Mucosa of stomach (tissue), 1 donor: Measurements from ENCODE around the gene TNNI3K.

Source experiments
- H3K27me3 ChIP-seq: one replicate; pipeline ENCODE4 v1.7.0; 2013; ENCODE audit warnings: mild to moderate bottlenecking, low read length; ENCODE audit not compliant: control insufficient read depth, insufficient read depth
- H3K36me3 ChIP-seq: one replicate; pipeline ENCODE4 v1.7.0; 2013; ENCODE audit warnings: low read length; ENCODE audit not compliant: control insufficient read depth, insufficient read depth
- H3K4me1 ChIP-seq: one replicate; pipeline ENCODE4 v1.7.0; 2013; ENCODE audit warnings: mild to moderate bottlenecking, low read length; ENCODE audit not compliant: control insufficient read depth, insufficient read depth
- H3K4me3 ChIP-seq: one replicate; pipeline ENCODE4 v1.7.0; 2013; ENCODE audit warnings: low read length
- H3K9ac ChIP-seq: one replicate; pipeline ENCODE4 v1.7.0; 2013; ENCODE audit warnings: mild to moderate bottlenecking, low read length, moderate library complexity
- H3K9me3 ChIP-seq: one replicate; pipeline ENCODE4 v1.7.0; 2013; ENCODE audit warnings: mild to moderate bottlenecking, low read length, moderate library complexity; ENCODE audit not compliant: control insufficient read depth
- donor health status: Pancreatic carcinoma.

Gene TNNI3K

GRCh38 chr1:74235153-74235552 lies at the start of gene TNNI3K:
TNNI3K (plus strand) TSS chr1:74235387; CDS start chr1:74235452, 65 bp downstream.
- Histone ChIP-seq H3K9me3 (no peaks in the 10 kb centered on the region), H3K4me3 (no peak within 1 kb of the TSS), H3K9ac (no peak within 1 kb of the TSS), H3K36me3 (no peaks in the 10 kb centered on the region), H3K27me3 (no peaks in the 10 kb centered on the region), H3K4me1 (no peaks in the 10 kb centered on the region)

DNA sequence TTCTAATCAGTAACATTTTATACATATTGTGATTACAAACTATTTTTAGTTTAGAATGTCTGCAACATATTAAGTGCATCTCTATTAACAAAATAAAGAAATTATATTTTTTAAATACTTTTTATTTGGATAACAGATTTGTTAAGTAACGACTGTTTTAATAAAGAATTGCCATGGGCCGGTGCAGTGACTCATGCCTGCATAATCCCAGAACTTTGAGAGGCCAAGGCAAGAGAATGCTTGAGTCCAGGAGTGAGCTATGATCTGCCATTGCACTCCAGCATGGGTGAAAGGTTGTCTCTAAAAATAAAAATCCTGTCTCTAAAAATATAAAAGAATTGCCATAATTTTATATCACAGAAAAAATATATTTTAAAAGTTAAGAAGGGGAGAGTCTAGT lies 41.3 kb upstream of the TNNI3K start:
- Histone ChIP-seq H3K36me3 (no peaks in the 10 kb centered on the region), H3K4me1 (no peaks in the 10 kb centered on the region), H3K27me3 (no peaks in the 10 kb centered on the region), H3K9me3 (no peaks in the 10 kb centered on the region), H3K9ac (no peak overlapping the region), H3K4me3 (no peak overlapping the region)

DNA sequence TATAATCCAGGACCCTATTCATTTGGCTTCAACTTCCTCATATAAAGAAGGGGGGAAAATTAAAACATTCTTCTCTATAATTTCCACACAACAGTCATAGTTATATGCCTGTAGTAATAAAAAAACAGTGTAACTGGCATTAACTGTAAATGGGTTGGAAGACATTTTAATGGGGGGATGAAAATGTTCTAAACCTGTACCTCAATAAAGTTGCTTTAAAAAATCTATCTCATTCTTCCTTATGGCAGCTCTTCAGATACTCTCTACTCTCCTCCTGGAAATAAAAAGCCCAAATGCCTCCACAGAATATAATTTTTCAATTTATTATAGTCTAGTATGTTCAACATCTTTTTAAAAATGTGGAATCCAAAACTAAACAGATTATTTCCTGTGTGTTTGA lies 39.8 kb upstream of the TNNI3K start:
- Histone ChIP-seq H3K4me3 (no peak overlapping the region), H3K36me3 (no peaks in the 10 kb centered on the region), H3K4me1 (no peaks in the 10 kb centered on the region), H3K27me3 (no peaks in the 10 kb centered on the region), H3K9me3 (no peaks in the 10 kb centered on the region), H3K9ac (no peak overlapping the region)

GRCh38 chr1:74197255-74197654 lies 37.9 kb upstream of the TNNI3K start:
- Histone ChIP-seq H3K27me3 (no peaks in the 10 kb centered on the region), H3K9ac (peak overlapping the region; percentile 91)

GRCh38 chr1:74197657-74198552 lies 37.3 kb upstream of the TNNI3K start, which contains the start of the genes FPGT and LRRIQ3:
FPGT (plus strand) TSS chr1:74198242; CDS start chr1:74198279, 37 bp downstream.
LRRIQ3 (minus strand) TSS chr1:74198176; CDS start chr1:74183684, 14,492 bp downstream.
- Histone ChIP-seq H3K4me3 (peak within 1 kb of the TSS; percentile 89), H3K9me3 (no peaks in the 10 kb centered on the region), H3K27me3 (no peaks in the 10 kb centered on the region), H3K4me1 (no peaks in the 10 kb centered on the region), H3K9ac (peak within 1 kb of the TSS; percentile 91), H3K36me3 (no peaks in the 10 kb centered on the region)

More at GRCh38 chr1:74197255-74197654, 37.9 kb upstream of the TNNI3K start:
- H3K4me3 ChIP-seq, result peak overlapping the region; percentile 89
- H3K4me1 ChIP-seq, result no peaks in the 10 kb centered on the region
- H3K9me3 ChIP-seq, result no peaks in the 10 kb centered on the region
- no peaks in the 10 kb centered on the region for H3K36me3 ChIP-seq

GRCh38 chr1:74199504-74199903 lies 35.7 kb upstream of the TNNI3K start:
- Histone ChIP-seq H3K9me3 (no peaks in the 10 kb centered on the region), H3K4me3 (no peak overlapping the region), H3K4me1 (no peaks in the 10 kb centered on the region), H3K36me3 (no peaks in the 10 kb centered on the region), H3K27me3 (no peaks in the 10 kb centered on the region), H3K9ac (no peak overlapping the region)

DNA sequence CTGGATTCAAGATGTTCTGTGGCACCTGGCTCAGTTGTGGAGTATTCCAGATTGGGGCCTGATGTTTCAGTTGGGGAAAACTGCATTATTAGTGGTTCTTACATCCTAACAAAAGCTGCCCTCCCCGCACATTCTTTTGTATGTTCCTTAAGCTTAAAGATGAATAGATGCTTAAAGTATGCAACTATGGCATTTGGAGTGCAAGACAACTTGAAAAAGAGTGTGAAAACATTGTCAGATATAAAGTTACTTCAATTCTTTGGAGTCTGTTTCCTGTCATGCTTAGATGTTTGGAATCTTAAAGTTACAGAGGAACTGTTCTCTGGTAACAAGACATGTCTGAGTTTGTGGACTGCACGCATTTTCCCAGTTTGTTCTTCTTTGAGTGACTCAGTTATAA lies 29.9 kb upstream of the TNNI3K start:
- H3K4me3 ChIP-seq, result no peak overlapping the region
- H3K9me3 ChIP-seq, result no peaks in the 10 kb centered on the region
- no peak overlapping the region for H3K9ac ChIP-seq
- H3K27me3 ChIP-seq, result no peaks in the 10 kb centered on the region
- no peaks in the 10 kb centered on the region for H3K36me3 ChIP-seq
- H3K4me1 ChIP-seq, result no peaks in the 10 kb centered on the region

GRCh38 chr1:74215229-74215628 lies 20.0 kb upstream of the TNNI3K start:
- Histone ChIP-seq H3K27me3 (no peaks in the 10 kb centered on the region), H3K9ac (no peak overlapping the region), H3K9me3 (no peaks in the 10 kb centered on the region), H3K4me1 (no peaks in the 10 kb centered on the region), H3K36me3 (no peaks in the 10 kb centered on the region), H3K4me3 (no peak overlapping the region)

- H3K9me3 ChIP-seq, result no peaks in the 10 kb centered on the region
- peaks cover 17% of the 10 kb centered on the region for H3K4me1 ChIP-seq
- H3K9ac ChIP-seq, result no peak overlapping the region
- H3K4me3 ChIP-seq, result no peak overlapping the region
- no peaks in the 10 kb centered on the region for H3K36me3 ChIP-seq
- H3K27me3 ChIP-seq, result no peaks in the 10 kb centered on the region
Measured at GRCh38 chr1:74222701-74223100, 12.5 kb upstream of the TNNI3K start.

DNA sequence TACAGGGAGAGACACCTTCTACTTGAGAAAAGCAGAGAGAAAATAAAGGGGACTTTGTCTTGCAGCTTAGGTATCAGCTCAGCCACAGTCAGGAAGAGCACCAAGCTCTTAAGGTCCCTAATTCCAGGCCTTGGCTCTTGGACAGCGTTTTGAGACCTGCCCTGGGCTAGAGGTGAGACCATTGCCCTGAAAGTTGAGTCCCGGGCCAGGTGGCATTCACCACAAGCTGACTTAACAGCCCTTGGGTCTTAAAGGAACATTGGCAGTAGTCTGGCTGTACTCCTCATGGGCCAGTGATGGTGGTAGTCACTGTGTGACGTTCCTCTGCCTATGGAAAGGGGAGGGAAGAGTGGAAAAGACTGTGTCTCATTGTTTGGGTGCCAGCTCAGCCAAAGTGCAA lies 11.7 kb upstream of the TNNI3K start:
- no peaks in the 10 kb centered on the region for H3K9me3 ChIP-seq
- peaks cover 17% of the 10 kb centered on the region for H3K4me1 ChIP-seq
- H3K27me3 ChIP-seq, result no peaks in the 10 kb centered on the region
- H3K9ac ChIP-seq, result no peak overlapping the region
- H3K4me3 ChIP-seq, result no peak overlapping the region
- H3K36me3 ChIP-seq, result no peaks in the 10 kb centered on the region

- no peak overlapping the region for H3K4me3 ChIP-seq
- no peak overlapping the region for H3K9ac ChIP-seq
- H3K36me3 ChIP-seq, result no peaks in the 10 kb centered on the region
- no peaks in the 10 kb centered on the region for H3K9me3 ChIP-seq
- no peaks in the 10 kb centered on the region for H3K4me1 ChIP-seq
- no peaks in the 10 kb centered on the region for H3K27me3 ChIP-seq
Measured at GRCh38 chr1:74236440-74236839, 1.3 kb downstream of the TNNI3K start.

GRCh38 chr1:74237035-74237434 lies 1.8 kb downstream of the TNNI3K start:
- Histone ChIP-seq H3K4me1 (no peaks in the 10 kb centered on the region), H3K27me3 (no peaks in the 10 kb centered on the region), H3K9ac (no peak overlapping the region), H3K9me3 (no peaks in the 10 kb centered on the region), H3K36me3 (no peaks in the 10 kb centered on the region), H3K4me3 (no peak overlapping the region)
